Measurements from ENCODE around the gene SLC9A3.

Gene SLC9A3

GRCh38 chr5:473551-474192, 50.6 kb downstream of the SLC9A3 start:
- in situ Hi-C loops (cut with MboI; ENCODE audit: low pct_unique_long_range_greater_than_20kb, low sequenced_read_pairs, unreplicated experiment), result no loop called here
- peak; percentile 65 for DNase-seq (ENCODE audit: low spot score)
- no peak for TF ChIP-seq CTCF (IDR thresholded peaks at IDR 0.05; ENCODE audit: extremely low read depth, insufficient read depth, missing control alignments)

DNA sequence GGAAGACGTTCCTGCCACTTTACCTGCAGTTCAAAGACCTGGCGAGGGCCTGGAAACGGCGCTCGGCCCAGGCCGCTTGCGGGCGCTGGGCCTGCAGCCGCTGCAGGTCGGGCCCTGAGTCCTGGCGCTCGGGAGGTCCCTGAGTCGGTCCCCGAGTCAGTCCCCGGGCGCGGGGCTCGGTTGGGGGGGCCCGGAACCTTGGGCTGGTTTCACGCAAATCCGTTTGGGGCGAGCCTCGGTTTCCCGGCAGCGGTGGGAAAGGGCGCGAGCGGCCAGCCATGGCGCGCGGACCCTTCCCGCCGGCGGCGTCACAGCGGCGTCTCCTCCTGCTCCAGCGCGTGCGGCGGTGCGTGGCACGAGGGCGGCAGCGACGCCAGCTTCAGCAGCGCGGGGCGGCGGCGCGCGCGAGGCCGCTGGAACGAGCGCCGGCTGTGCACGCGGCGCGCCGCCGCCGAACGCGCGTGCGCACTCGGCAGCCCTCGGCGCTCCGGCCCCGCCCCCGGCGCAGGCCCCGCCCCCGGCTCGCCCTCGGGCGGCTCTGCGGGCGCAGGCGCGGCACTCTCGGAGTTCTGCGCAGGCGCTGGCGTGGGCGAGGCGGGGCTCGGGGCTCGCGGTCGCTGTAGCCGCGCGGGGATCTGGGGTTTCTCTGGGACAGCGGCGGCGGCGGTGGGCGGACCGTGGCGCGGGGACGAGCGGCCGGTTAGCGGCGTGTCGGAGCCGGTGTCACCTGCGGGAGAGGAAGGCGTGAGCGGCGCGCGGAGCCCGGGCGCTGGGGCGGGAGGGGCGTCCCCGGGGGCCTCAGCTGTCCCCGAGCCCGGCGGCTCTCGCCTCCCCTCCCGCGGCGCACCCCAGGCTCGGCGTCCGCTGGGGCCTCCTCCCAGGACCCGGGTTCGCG, 51.3 kb downstream of the SLC9A3 start:
- DNase-seq (ENCODE audit: low spot score), result peak; percentile 100
- in situ Hi-C loops (cut with MboI; ENCODE audit: low pct_unique_long_range_greater_than_20kb, low sequenced_read_pairs, unreplicated experiment), result no loop called here
- TF ChIP-seq CTCF (IDR thresholded peaks at IDR 0.05; ENCODE audit: extremely low read depth, insufficient read depth, missing control alignments), result no peak

- in situ Hi-C loops (cut with MboI; ENCODE audit: low pct_unique_long_range_greater_than_20kb, low sequenced_read_pairs, unreplicated experiment), result no loop called here
- TF ChIP-seq CTCF (IDR thresholded peaks at IDR 0.05; ENCODE audit: extremely low read depth, insufficient read depth, missing control alignments), result no peak
- DNase-seq (ENCODE audit: low spot score), result peak; percentile 34
Observed at GRCh38 chr5:472076-472655, 52.1 kb downstream of the SLC9A3 start.

GRCh38 chr5:471750-472058, 52.5 kb downstream of the SLC9A3 start:
- TF ChIP-seq CTCF (IDR thresholded peaks at IDR 0.05; ENCODE audit: extremely low read depth, insufficient read depth, missing control alignments), result no peak
- DNase-seq (ENCODE audit: low spot score), result no peak
- in situ Hi-C loops (cut with MboI; ENCODE audit: low pct_unique_long_range_greater_than_20kb, low sequenced_read_pairs, unreplicated experiment), result no loop called here

- no peak for TF ChIP-seq CTCF (IDR thresholded peaks at IDR 0.05; ENCODE audit: extremely low read depth, insufficient read depth, missing control alignments)
- no peak for DNase-seq (ENCODE audit: low spot score)
- in situ Hi-C loops (cut with MboI; ENCODE audit: low pct_unique_long_range_greater_than_20kb, low sequenced_read_pairs, unreplicated experiment), result no loop called here
Observed at GRCh38 chr5:470961-471749, 53.1 kb downstream of the SLC9A3 start.

- TF ChIP-seq CTCF (IDR thresholded peaks at IDR 0.05; ENCODE audit: extremely low read depth, insufficient read depth, missing control alignments), result no peak
- DNase-seq (ENCODE audit: low spot score), result no peak
Observed at GRCh38 chr5:469752-470483, 54.3 kb downstream of the SLC9A3 start.

More at GRCh38 chr5:469752-470483, 54.3 kb downstream of the SLC9A3 start:
- in situ Hi-C loops (cut with MboI; ENCODE audit: low pct_unique_long_range_greater_than_20kb, low sequenced_read_pairs, unreplicated experiment), result no loop called here

All from GM13977 (cell line).